Neuronal stem cell (in vitro differentiated cells): ENCODE results near the gene GREM1.

Experiments
- DNase-seq: peaks from one replicate; pipeline ENCODE4 v3.0.0-alpha.2; 2013; ENCODE audit warnings: low spot score
- H2AFZ ChIP-seq: one replicate; pipeline ENCODE4 v1.6.1; 2013; ENCODE audit warnings: mild to moderate bottlenecking, low read length, inconsistent platforms
- H2AK5ac ChIP-seq: 2 replicates; pipeline ENCODE4 v1.6.1; 2013; ENCODE audit warnings: low read depth, mild to moderate bottlenecking, inconsistent platforms, low read length, moderate library complexity, mixed read lengths
- H2BK120ac ChIP-seq: 2 replicates; pipeline ENCODE4 v1.6.1; 2013; ENCODE audit warnings: low read depth, mild to moderate bottlenecking, inconsistent platforms, low read length, moderate library complexity, mixed read lengths
- H2BK12ac ChIP-seq: one replicate; pipeline ENCODE4 v1.6.1; 2013; ENCODE audit warnings: low read length, inconsistent platforms
- H2BK15ac ChIP-seq: 2 replicates; pipeline ENCODE4 v1.6.1; 2013; ENCODE audit warnings: mild to moderate bottlenecking, low read length, inconsistent platforms, mixed read lengths
- H2BK5ac ChIP-seq: one replicate; pipeline ENCODE4 v1.6.1; 2013; ENCODE audit warnings: inconsistent platforms, mild to moderate bottlenecking, low read length, moderate library complexity
- H3K14ac ChIP-seq: one replicate; pipeline ENCODE4 v1.6.1; 2013; ENCODE audit warnings: low read length, inconsistent platforms
- H3K18ac ChIP-seq: 2 replicates; pipeline ENCODE4 v1.6.1; 2013; ENCODE audit warnings: low read length, inconsistent platforms
- H3K23ac ChIP-seq: 2 replicates; pipeline ENCODE4 v1.6.1; 2013; ENCODE audit warnings: low read depth, mild to moderate bottlenecking, mixed read lengths, low read length, inconsistent platforms; ENCODE audit not compliant: poor library complexity
- H3K27ac ChIP-seq: replicated peaks from 3 replicates; pipeline ENCODE4 v1.5.1; 2013; ENCODE audit warnings: low read length, inconsistent platforms
- H3K27me3 ChIP-seq, 3 experiments: 2 replicates each; pipeline ENCODE4 v1.6.1; 2013; ENCODE audit warnings: low read length in 3 of 3, mild to moderate bottlenecking in 2 of 3, inconsistent platforms in 1 of 3, low read depth in 1 of 3, mixed read lengths in 1 of 3, moderate library complexity in 1 of 3; ENCODE audit not compliant: control insufficient read depth in 3 of 3, insufficient read depth in 3 of 3
- H3K36me3 ChIP-seq, 2 donors: replicated peaks in 1 of 2; 2 replicates each; pipeline ENCODE4 v1.6.1; 2013; ENCODE audit warnings: low read length in 2 of 2; ENCODE audit not compliant: control insufficient read depth in 2 of 2, insufficient read depth in 2 of 2
- H3K4ac ChIP-seq: 2 replicates; pipeline ENCODE4 v1.6.1; 2013; ENCODE audit warnings: inconsistent platforms, mild to moderate bottlenecking, low read length, moderate library complexity
- H3K4me1 ChIP-seq, 2 donors: 1 replicate in 1 of 2; 2 replicates in 1 of 2; pipeline ENCODE4 v1.6.1; 2013; ENCODE audit warnings: low read length in 2 of 2, low read depth in 1 of 2; ENCODE audit not compliant: control insufficient read depth in 2 of 2, insufficient read depth in 1 of 2
- H3K4me2 ChIP-seq: one replicate; pipeline ENCODE4 v1.6.1; 2013; ENCODE audit warnings: mild to moderate bottlenecking, low read length, inconsistent platforms; ENCODE audit not compliant: insufficient read depth, poor library complexity, severe bottlenecking
- H3K4me3 ChIP-seq, 2 donors: 2 replicates each; pipeline ENCODE4 v1.5.1; 2013; ENCODE audit warnings: low read length in 2 of 2, mild to moderate bottlenecking in 2 of 2, inconsistent platforms in 1 of 2, moderate library complexity in 1 of 2
- H3K79me1 ChIP-seq: one replicate; pipeline ENCODE4 v1.6.1; 2013; ENCODE audit warnings: low read depth, mild to moderate bottlenecking, inconsistent platforms, low read length, moderate library complexity
- H3K9ac ChIP-seq: one replicate; pipeline ENCODE4 v1.6.1; 2013; ENCODE audit warnings: mild to moderate bottlenecking, low read depth, low read length, inconsistent platforms; ENCODE audit not compliant: poor library complexity
- H3K9me3 ChIP-seq, 2 donors: replicated peaks in 1 of 2; 2 replicates each; pipeline versions ENCODE3 to v1.6.1; 2013; ENCODE audit warnings: low read length in 2 of 2, mild to moderate bottlenecking in 2 of 2, inconsistent platforms in 1 of 2, low read depth in 1 of 2, mixed read lengths in 1 of 2, moderate library complexity in 1 of 2; ENCODE audit not compliant: control insufficient read depth in 2 of 2, insufficient read depth in 1 of 2
- H4K8ac ChIP-seq: one replicate; pipeline ENCODE4 v1.6.1; 2013; ENCODE audit warnings: low read depth, mild to moderate bottlenecking, inconsistent platforms, low read length, moderate library complexity
- H4K91ac ChIP-seq: one replicate; pipeline ENCODE4 v1.6.1; 2013; ENCODE audit warnings: low read length, low read depth, mild to moderate bottlenecking, inconsistent platforms; ENCODE audit not compliant: poor library complexity
- WGBS, 2 donors: extraction: QIAGEN DNeasy Blood & Tissue Kit; methylation state at CpG; one replicate each; pipeline ENCODE4 v1.1.7; 2013; ENCODE audit warnings: missing lambda C conversion rate in 2 of 2, mixed read lengths in 1 of 2; ENCODE audit not compliant: insufficient read length in 2 of 2, insufficient replicate concordance in 1 of 2; ENCODE audit errors: extremely low coverage in 2 of 2; 5-methylcytosine and 5-hydroxymethylcytosine counted together

The GREM1 gene

DNA sequence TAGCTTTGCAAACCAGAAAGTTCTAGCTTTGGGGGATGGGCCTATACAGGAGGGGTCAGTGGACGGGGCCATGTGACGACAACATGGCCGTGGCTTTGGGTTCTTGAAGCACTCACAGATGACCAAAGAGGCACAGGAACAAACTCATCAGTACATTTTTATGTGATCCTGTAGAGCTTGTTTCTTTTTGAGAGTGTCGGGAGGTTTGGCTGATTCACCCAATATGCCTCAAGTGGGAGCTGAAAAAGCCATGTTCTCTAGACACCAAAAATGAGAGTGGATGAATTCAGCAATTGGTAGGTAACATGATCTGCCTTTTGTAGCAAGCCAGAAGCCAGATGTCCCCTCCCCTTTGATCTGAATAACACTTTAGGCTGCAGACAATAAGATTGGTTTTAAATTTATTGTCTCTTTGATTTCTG lies 30.1 kb downstream of the GREM1 start:
- no peaks in the 10 kb centered on the region for H3K9me3 ChIP-seq
- H3K27ac ChIP-seq: no peak overlapping the region
- no peak overlapping the region for H3K23ac ChIP-seq
- H2AK5ac ChIP-seq: no peak overlapping the region
- H4K91ac ChIP-seq: no peak overlapping the region
- no peaks in the 10 kb centered on the region for H3K27me3 ChIP-seq
- H2BK120ac ChIP-seq: no peak overlapping the region
- H3K4me1 ChIP-seq: no peaks in the 10 kb centered on the region
- H3K18ac ChIP-seq: no peak overlapping the region
- H2BK15ac ChIP-seq: no peak overlapping the region
- no CpG with 5 or more reads among the region's 4 CpGs for WGBS, 2 donors
- no peaks in the 10 kb centered on the region for H3K36me3 ChIP-seq
- no peak overlapping the region for H2BK5ac ChIP-seq
- H4K8ac ChIP-seq: no peak overlapping the region
- H3K14ac ChIP-seq: no peak overlapping the region
- no peak overlapping the region for H3K9ac ChIP-seq
- no peak overlapping the region for H3K4ac ChIP-seq
- no peak overlapping the region for H3K4me2 ChIP-seq
- DNase-seq: no peak
- no peak overlapping the region for H3K4me3 ChIP-seq
- H3K79me1 ChIP-seq: no peaks in the 10 kb centered on the region
- H2BK12ac ChIP-seq: no peak overlapping the region
- H2AFZ ChIP-seq: no peak overlapping the region

DNA sequence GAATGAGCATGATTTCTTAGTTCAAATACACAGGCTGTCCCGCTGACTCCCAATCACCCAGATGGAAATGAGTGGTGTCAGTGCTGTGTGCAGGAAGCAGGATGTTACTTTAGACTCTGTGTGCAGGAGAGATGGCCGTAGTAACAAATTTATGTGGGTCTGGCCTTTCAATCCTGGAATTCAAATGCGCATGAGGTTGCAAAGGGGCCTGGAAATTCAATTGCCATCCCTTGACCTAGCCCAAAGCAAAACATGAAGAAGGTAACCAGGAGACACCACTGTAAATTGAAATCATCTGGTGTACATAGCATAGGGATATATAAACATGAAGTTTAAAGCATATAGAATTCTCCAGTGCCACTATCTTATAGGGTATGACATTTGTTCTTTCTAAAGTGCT lies 33.2 kb downstream of the GREM1 start:
- Histone ChIP-seq H2BK12ac (no peak overlapping the region), H2BK5ac (no peak overlapping the region), H2BK120ac (no peak overlapping the region), H3K9me3 (no peaks in the 10 kb centered on the region), H3K4me3 (no peak overlapping the region), H4K91ac (no peak overlapping the region), H2AK5ac (no peak overlapping the region), H3K4me1 (no peaks in the 10 kb centered on the region), H3K27ac (no peak overlapping the region), H3K27me3 (no peaks in the 10 kb centered on the region), H3K18ac (no peak overlapping the region), H3K9ac (no peak overlapping the region), H3K36me3 (no peaks in the 10 kb centered on the region), H3K4me2 (no peak overlapping the region), H3K23ac (no peak overlapping the region), H3K4ac (no peak overlapping the region), H3K14ac (no peak overlapping the region), H2AFZ (peak overlapping the region; percentile 59), H2BK15ac (no peak overlapping the region), H4K8ac (no peak overlapping the region), H3K79me1 (no peaks in the 10 kb centered on the region)
- WGBS, 2 donors: no CpG with 5 or more reads among the region's 3 CpGs
- DNase-seq: no peak

DNA sequence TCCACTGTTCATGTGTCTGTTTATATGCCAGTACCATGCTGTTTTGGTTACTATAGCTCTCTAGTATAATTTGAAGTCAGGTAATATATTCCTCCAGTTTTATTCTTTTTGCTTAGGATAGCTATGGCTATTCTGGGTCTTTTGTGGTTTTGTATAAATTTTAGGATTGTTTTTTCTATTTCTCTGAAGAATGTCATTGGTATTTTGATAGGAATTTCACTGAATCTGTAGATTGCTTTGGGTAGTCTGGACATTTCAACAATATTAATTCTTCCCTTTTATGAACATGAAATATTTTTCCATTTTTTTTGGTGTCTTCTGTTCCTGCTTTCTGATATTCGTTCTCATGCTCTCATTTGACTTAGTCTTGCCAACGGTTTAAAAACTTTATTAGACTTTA lies 39.6 kb downstream of the GREM1 start:
- no peaks in the 10 kb centered on the region for H3K4me1 ChIP-seq
- no CpG with 5 or more reads among the region's 2 CpGs for WGBS, 2 donors

DNA sequence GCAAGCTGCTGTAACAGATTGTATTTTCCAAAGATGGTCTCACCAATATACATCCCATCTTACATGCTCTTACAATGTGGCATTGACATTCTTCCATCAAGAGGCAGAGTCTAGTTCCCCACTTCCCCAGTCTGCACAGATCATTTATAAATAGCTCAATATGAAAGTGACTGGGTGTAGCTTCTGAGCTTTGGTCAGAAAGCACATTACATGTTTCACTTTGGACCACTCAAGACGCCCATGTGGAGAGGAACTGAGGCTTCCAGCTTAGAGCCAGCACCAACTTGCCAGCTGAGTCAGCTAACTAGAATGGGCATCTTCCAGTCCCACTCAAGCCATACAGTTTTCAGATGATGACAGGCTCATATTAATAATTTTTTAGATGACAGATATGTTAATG lies 45.5 kb downstream of the GREM1 start:
- H3K27me3 ChIP-seq: peaks cover 0 to 3% (median 0%) of the 10 kb centered on the region in 3 experiments
- DNase-seq: no peak
- H3K4me2 ChIP-seq: no peak overlapping the region
- no peaks in the 10 kb centered on the region for H3K36me3 ChIP-seq
- H3K4me1 ChIP-seq: no peaks in the 10 kb centered on the region
- H2AK5ac ChIP-seq: no peak overlapping the region
- no peak overlapping the region for H3K4me3 ChIP-seq
- no peak overlapping the region for H3K4ac ChIP-seq
- H2AFZ ChIP-seq: no peak overlapping the region
- H3K23ac ChIP-seq: no peak overlapping the region
- H4K8ac ChIP-seq: no peak overlapping the region
- no peak overlapping the region for H2BK12ac ChIP-seq
- H3K9ac ChIP-seq: no peak overlapping the region
- H3K18ac ChIP-seq: no peak overlapping the region
- H3K14ac ChIP-seq: no peak overlapping the region
- no peaks in the 10 kb centered on the region for H3K79me1 ChIP-seq
- H3K9me3 ChIP-seq: no peaks in the 10 kb centered on the region
- H4K91ac ChIP-seq: no peak overlapping the region
- no peak overlapping the region for H2BK5ac ChIP-seq
- H2BK120ac ChIP-seq: no peak overlapping the region
- no peak overlapping the region for H3K27ac ChIP-seq
- H2BK15ac ChIP-seq: no peak overlapping the region
- WGBS, 2 donors: no CpG with 5 or more reads among the region's 1 CpG

More for the DNA sequence above, 39.6 kb downstream of the GREM1 start:
- Histone ChIP-seq H3K79me1 (no peaks in the 10 kb centered on the region), H4K8ac (no peak overlapping the region), H2BK5ac (no peak overlapping the region), H4K91ac (no peak overlapping the region), H3K18ac (no peak overlapping the region), H3K23ac (no peak overlapping the region), H3K9ac (no peak overlapping the region), H3K4me2 (no peak overlapping the region), H3K27me3 (peaks cover 0 to 3% (median 0%) of the 10 kb centered on the region in 3 experiments), H2AK5ac (no peak overlapping the region), H3K4ac (no peak overlapping the region), H3K14ac (no peak overlapping the region), H2BK12ac (no peak overlapping the region), H2BK15ac (no peak overlapping the region), H3K4me3 (no peak overlapping the region), H3K27ac (no peak overlapping the region), H2AFZ (no peak overlapping the region), H3K9me3 (no peaks in the 10 kb centered on the region), H2BK120ac (no peak overlapping the region), H3K36me3 (no peaks in the 10 kb centered on the region)
- no peak for DNase-seq
